SK-N-SH (cell line): Measurements from ENCODE around the gene IFT74. TPM values are rescaled to one million over a fixed set of nuclear protein-coding genes. Genes with fewer than 3 reads are reported as not detected.

Experiments used
- CTCF ChIA-PET: fragments of 300-600, 350-600 bp; formaldehyde crosslinking; extraction: SDS; loops from one replicate; lab custom pipeline; 2021; lab: Yijun Ruan, JAX
- POLR2A ChIA-PET: fragments of 350-600 bp; sonication (Branson Sonifier 250); formaldehyde crosslinking; extraction: SDS; loops from one replicate; lab custom pipeline; 2020; ENCODE audit warnings: antibody characterized with exemption, inconsistent platforms; lab: Yijun Ruan, JAX
- DNase-seq: peaks from one replicate; pipeline ENCODE4 v3.0.0; 2012
- H2AFZ ChIP-seq: fragments of 200-600 bp; sonication (generic); 2 replicates; pipeline ENCODE4 v1.8.1; 2016; ENCODE audit warnings: antibody characterized with exemption, mild to moderate bottlenecking, low read depth
- H3F3A ChIP-seq: fragments of 200-600 bp; sonication (generic); replicated peaks from 2 replicates; pipeline ENCODE3; 2016; ENCODE audit warnings: antibody characterized with exemption, mild to moderate bottlenecking; ENCODE audit not compliant: insufficient read depth
- H3K27ac ChIP-seq, 2 experiments: fragments of 200-500 bp in 1 of 2; fragments of 200-600 bp in 1 of 2; sonication (Bioruptor generic) in 1 of 2; sonication (generic), shearing (Covaris generic) in 1 of 2; 2 replicates each; pipeline versions ENCODE4 v1.5.1 to v1.6.1; 2014 to 2016; ENCODE audit warnings: low read depth in 2 of 2, inconsistent platforms in 1 of 2, low read length in 1 of 2, mild to moderate bottlenecking in 1 of 2, mixed read lengths in 1 of 2
- H3K27me3 ChIP-seq: fragments of 200-600 bp; sonication (generic), shearing (Covaris generic); 2 replicates; pipeline ENCODE4 v1.6.1; 2016; ENCODE audit warnings: mixed run types; ENCODE audit not compliant: insufficient read depth
- H3K36me3 ChIP-seq, 2 experiments: fragments of 200-500 bp in 1 of 2; fragments of 200-600 bp in 1 of 2; sonication (Bioruptor generic) in 1 of 2; sonication (generic) in 1 of 2; replicated peaks in 1 of 2; 2 replicates each; pipeline versions ENCODE3 to v1.5.1; 2014 to 2016; ENCODE audit warnings: low read length in 1 of 2, mild to moderate bottlenecking in 1 of 2; ENCODE audit not compliant: insufficient read depth in 2 of 2, control insufficient read depth in 1 of 2
- H3K4me1 ChIP-seq, 2 experiments: fragments of 200-500 bp in 1 of 2; fragments of 200-600 bp in 1 of 2; sonication (Bioruptor generic) in 1 of 2; sonication (generic), shearing (Covaris generic) in 1 of 2; 2 replicates each; pipeline versions ENCODE4 v1.5.1 to v1.6.1; 2014 to 2016; ENCODE audit warnings: low read depth in 1 of 2, low read length in 1 of 2, mixed run types in 1 of 2; ENCODE audit not compliant: insufficient read depth in 2 of 2, control insufficient read depth in 1 of 2
- H3K4me2 ChIP-seq: fragments of 200-600 bp; sonication (generic), shearing (Covaris generic); 2 replicates; pipeline ENCODE4 v1.6.1; 2017; ENCODE audit warnings: mixed run types
- H3K4me3 ChIP-seq, 2 experiments: fragments of 200-500 bp in 1 of 2; fragments of 200-600 bp in 1 of 2; sonication (Bioruptor generic) in 1 of 2; sonication (generic), shearing (Covaris generic) in 1 of 2; 2 replicates each; pipeline versions ENCODE4 v1.5.1 to v1.8.1; 2014 to 2016; ENCODE audit warnings: low read depth in 2 of 2, inconsistent platforms in 1 of 2, low read length in 1 of 2, mild to moderate bottlenecking in 1 of 2, mixed read lengths in 1 of 2, moderate library complexity in 1 of 2
- H3K79me2 ChIP-seq: fragments of 200-600 bp; sonication (generic); 2 replicates; pipeline ENCODE4 v1.8.1; 2017; ENCODE audit warnings: mild to moderate bottlenecking; ENCODE audit not compliant: insufficient read depth
- H3K9ac ChIP-seq: fragments of 200-600 bp; sonication (generic); 2 replicates; pipeline ENCODE4 v1.6.1; 2017; ENCODE audit warnings: mixed run types
- H3K9me2 ChIP-seq: fragments of 200-600 bp; sonication (generic); 2 replicates; pipeline ENCODE4 v1.6.1; 2017; ENCODE audit warnings: mixed run types
- H3K9me3 ChIP-seq: fragments of 200-600 bp; sonication (generic); 2 replicates; pipeline ENCODE4 v1.6.1; 2017; ENCODE audit warnings: mixed run types, mild to moderate bottlenecking, moderate library complexity
- H4K20me1 ChIP-seq: fragments of 200-600 bp; sonication (generic); 2 replicates; pipeline ENCODE4 v1.6.1; 2017; ENCODE audit warnings: mild to moderate bottlenecking, mixed run types; ENCODE audit not compliant: insufficient read depth
- CHD2 ChIP-seq: fragments of 150-350 bp; IDR thresholded peaks from 2 replicates; pipeline ENCODE4 v1.6.1; 2018; ENCODE audit warnings: low read length; ENCODE audit not compliant: partially characterized antibody
- ELF1 ChIP-seq: IDR thresholded peaks from 2 replicates; pipeline ENCODE4 v1.4.0; 2012
- EP300 ChIP-seq, 2 experiments: IDR thresholded peaks; 2 replicates each; pipeline versions ENCODE4 v1.4.0 to v1.6.1; 2012; ENCODE audit warnings: borderline replicate concordance in 1 of 2, low read depth in 1 of 2, low read length in 1 of 2
- EZH2phosphoT487 ChIP-seq: fragments of 200-600 bp; sonication (generic); IDR thresholded peaks from 2 replicates; pipeline ENCODE4 v1.6.1; 2017; ENCODE audit warnings: low read depth, mixed run types, mild to moderate bottlenecking, antibody characterized with exemption, moderate library complexity, borderline replicate concordance
- FOSL2 ChIP-seq: IDR thresholded peaks from 2 replicates; pipeline ENCODE4 v1.4.0; 2012; ENCODE audit warnings: low read depth, mild to moderate bottlenecking, moderate library complexity, borderline replicate concordance
- FOXJ3 ChIP-seq: sonication (generic); formaldehyde crosslinking; IDR thresholded peaks from 2 replicates; pipeline ENCODE4 v1.5.1; 2020; ENCODE audit warnings: mild to moderate bottlenecking, missing genetic modification reagents
- IRF3 ChIP-seq: fragments of 150-350 bp; IDR thresholded peaks from 2 replicates; pipeline ENCODE4 v1.6.1; 2016; ENCODE audit warnings: mild to moderate bottlenecking, low read depth, low read length
- JUND ChIP-seq: IDR thresholded peaks from 2 replicates; pipeline ENCODE4 v1.4.0; 2012
- MAX ChIP-seq: IDR thresholded peaks from 2 replicates; pipeline ENCODE4 v1.4.0; 2012; ENCODE audit warnings: low read depth
- MEF2A ChIP-seq: IDR thresholded peaks from 2 replicates; pipeline ENCODE4 v1.4.0; 2012; ENCODE audit warnings: low read depth, borderline replicate concordance
- MXI1 ChIP-seq: IDR thresholded peaks from 2 replicates; pipeline ENCODE4 v1.6.1; 2012; ENCODE audit warnings: mild to moderate bottlenecking, low read depth, low read length, improper control_type of control experiment
- NFIC ChIP-seq: IDR thresholded peaks from 2 replicates; pipeline ENCODE4 v1.4.0; 2012; ENCODE audit warnings: borderline replicate concordance
- RAD21 ChIP-seq: IDR thresholded peaks from 2 replicates; pipeline ENCODE4 v1.6.1; 2012; ENCODE audit warnings: mild to moderate bottlenecking, low read length
- RCOR1 ChIP-seq: fragments of 150-350 bp; IDR thresholded peaks from 2 replicates; pipeline ENCODE4 v1.6.1; 2017; ENCODE audit warnings: antibody characterized with exemption, low read length
- RXRA ChIP-seq: IDR thresholded peaks from 2 replicates; pipeline ENCODE4 v1.4.0; 2012; ENCODE audit warnings: low read depth, mild to moderate bottlenecking, borderline replicate concordance
- SIN3A ChIP-seq: IDR thresholded peaks from 2 replicates; pipeline ENCODE4 v1.6.1; 2012; ENCODE audit warnings: low read depth, mild to moderate bottlenecking, low read length, moderate library complexity, borderline replicate concordance
- SMC3 ChIP-seq: IDR thresholded peaks from 2 replicates; pipeline ENCODE4 v1.6.1; 2012; ENCODE audit warnings: low read depth, low read length, improper control_type of control experiment
- TEAD4 ChIP-seq: IDR thresholded peaks from 2 replicates; pipeline ENCODE4 v1.4.0; 2012; ENCODE audit warnings: mild to moderate bottlenecking, borderline replicate concordance; ENCODE audit not compliant: insufficient read depth
- USF2 ChIP-seq: fragments of 150-350 bp; IDR thresholded peaks from 2 replicates; pipeline ENCODE4 v1.6.1; 2017; ENCODE audit warnings: antibody characterized with exemption, low read length, low read depth, borderline replicate concordance
- ZBTB33 ChIP-seq: IDR thresholded peaks from 2 replicates; pipeline ENCODE4 v1.4.0; 2012; ENCODE audit warnings: low read depth, borderline replicate concordance
- WGBS: methylation state at CpG from one replicate; pipeline ENCODE4 v1.1.6; 2017; ENCODE audit warnings: low lambda C conversion rate; 5-methylcytosine and 5-hydroxymethylcytosine counted together
- polyA plus RNA-seq, 3 experiments: library from polyadenylated mRNA; depleted of rRNA; stranded (reverse); fragments of >200 nt; gene quantifications; 2 replicates each; pipeline ENCODE4 v1.2.3, GENCODE V29; 2012

Gene IFT74
- polyA plus RNA-seq, 1 of the 3 experiments (the other 2 are of a cell fraction) = 6.3 TPM

GRCh38 chr9:27042476-27042875, 86.3 kb downstream of the IFT74 start:
- Histone ChIP-seq H3K27ac (no peak overlapping the region), H3K9ac (no peak overlapping the region), H3K27me3 (no peaks in the 10 kb centered on the region), H3K9me2 (no peaks in the 10 kb centered on the region), H2AFZ (no peak overlapping the region), H3K9me3 (no peaks in the 10 kb centered on the region), H4K20me1 (no peaks in the 10 kb centered on the region), H3K4me3 (no peak overlapping the region), H3K36me3 (peaks cover 8 to 15% of the 10 kb centered on the region in 2 experiments), H3K4me1 (no peaks in the 10 kb centered on the region), H3K4me2 (no peak overlapping the region), H3K79me2 (no peaks in the 10 kb centered on the region), H3F3A (no peaks in the 10 kb centered on the region)
- CTCF ChIA-PET = interaction anchor here (1.0 kb wide), 1 partner anchor 12 kb away, joined by 3 read pairs; no protein-coding TSS in a partner anchor
- POLR2A ChIA-PET = no interaction called here
- 59% methylated on average over 1 of the region's 1 CpG for WGBS
- no peak for DNase-seq
- TF ChIP-seq FOSL2 (no peak), RXRA (no peak), EP300 (IDR thresholded peaks at IDR 0.05; ENCODE audit: borderline replicate concordance in 1 of 2, low read depth in 1 of 2, low read length in 1 of 2) (no peak), SMC3 (no peak), TEAD4 (no peak)

GRCh38 chr9:27043176-27043575, 87.0 kb downstream of the IFT74 start:
- H3K4me3 ChIP-seq = no peak overlapping the region
- no peaks in the 10 kb centered on the region for H3K9me3 ChIP-seq
- WGBS = 95% methylated on average over 2 of the region's 2 CpGs
- H3K4me2 ChIP-seq = no peak overlapping the region
- TF ChIP-seq MEF2A (no peak), NFIC (no peak), MXI1 (no peak), ELF1 (no peak), MAX (no peak), CHD2 (no peak), EZH2phosphoT487 (no peak), SIN3A (no peak), RCOR1 (no peak)
- peaks cover 8 to 22% of the 10 kb centered on the region in 2 experiments for H3K36me3 ChIP-seq
- no peak for DNase-seq
- H2AFZ ChIP-seq = no peak overlapping the region
- no peaks in the 10 kb centered on the region for H3K9me2 ChIP-seq
- H3K79me2 ChIP-seq = no peaks in the 10 kb centered on the region
- CTCF ChIA-PET = interaction anchor here (1.0 kb wide), 1 partner anchor 13 kb away, joined by 3 read pairs; no protein-coding TSS in a partner anchor
- no peak overlapping the region for H3K27ac ChIP-seq
- no peaks in the 10 kb centered on the region for H3F3A ChIP-seq
- POLR2A ChIA-PET = no interaction called here
- H3K27me3 ChIP-seq = no peaks in the 10 kb centered on the region
- H3K4me1 ChIP-seq = no peaks in the 10 kb centered on the region
- H3K9ac ChIP-seq = no peak overlapping the region
- H4K20me1 ChIP-seq = no peaks in the 10 kb centered on the region

GRCh38 chr9:27047136-27047535, 90.9 kb downstream of the IFT74 start:
- no peaks in the 10 kb centered on the region for H3K9me2 ChIP-seq
- ChIA-PET POLR2A (no interaction called here), CTCF (no interaction called here)
- no peak overlapping the region for H3K9ac ChIP-seq
- no peaks in the 10 kb centered on the region for H3F3A ChIP-seq
- H3K9me3 ChIP-seq = no peaks in the 10 kb centered on the region
- DNase-seq = no peak
- no peaks in the 10 kb centered on the region for H4K20me1 ChIP-seq
- H3K4me3 ChIP-seq = no peak overlapping the region
- H3K4me2 ChIP-seq = no peak overlapping the region
- 86% methylated on average over 4 of the region's 4 CpGs for WGBS
- H3K27me3 ChIP-seq = no peaks in the 10 kb centered on the region
- H2AFZ ChIP-seq = no peak overlapping the region
- peaks cover 8 to 33% of the 10 kb centered on the region in 2 experiments for H3K36me3 ChIP-seq
- no peaks in the 10 kb centered on the region for H3K79me2 ChIP-seq
- no peaks in the 10 kb centered on the region for H3K4me1 ChIP-seq
- no peak overlapping the region for H3K27ac ChIP-seq
- no peak for TF ChIP-seq RAD21
- TF ChIP-seq ZBTB33 = no peak
- TF ChIP-seq FOSL2 = no peak
- TF ChIP-seq MEF2A = no peak
- no peak for TF ChIP-seq IRF3
- TF ChIP-seq USF2 = no peak
- no peak for TF ChIP-seq ELF1
- TF ChIP-seq FOXJ3 = no peak
- no peak for TF ChIP-seq JUND
